H9 (cell line): ENCODE measurements around the gene SLC9A9. TPM values are rescaled to one million over a fixed set of nuclear protein-coding genes. Genes with fewer than 3 reads are reported as not detected.

Experiments used
- DNase-seq: peaks from one replicate; pipeline ENCODE4 v3.0.0-alpha.2; 2017
- H2AFZ ChIP-seq: one replicate; pipeline ENCODE4 v1.6.1; 2013; ENCODE audit warnings: mild to moderate bottlenecking, low read length, control low read depth, moderate library complexity
- H2AK5ac ChIP-seq: 2 replicates; pipeline ENCODE4 v1.6.1; 2013; ENCODE audit warnings: low read length, control low read depth, mixed read lengths; ENCODE audit not compliant: insufficient read length
- H2BK120ac ChIP-seq: one replicate; pipeline ENCODE4 v1.6.1; 2013; ENCODE audit warnings: low read depth, mild to moderate bottlenecking, low read length, control low read depth, inconsistent platforms; ENCODE audit not compliant: poor library complexity, severe bottlenecking
- H2BK12ac ChIP-seq: 2 replicates; pipeline ENCODE4 v1.6.1; 2013; ENCODE audit warnings: low read length, control low read depth, mixed read lengths, low read depth; ENCODE audit not compliant: insufficient read length
- H2BK15ac ChIP-seq: 2 replicates; pipeline ENCODE4 v1.6.1; 2013; ENCODE audit warnings: low read depth, low read length, control low read depth
- H2BK20ac ChIP-seq: one replicate; pipeline ENCODE4 v1.6.1; 2013; ENCODE audit warnings: low read depth, mild to moderate bottlenecking, low read length, control low read depth, inconsistent platforms; ENCODE audit not compliant: poor library complexity, severe bottlenecking
- H2BK5ac ChIP-seq: 2 replicates; pipeline ENCODE4 v1.6.1; 2013; ENCODE audit warnings: low read length, control low read depth, mixed read lengths; ENCODE audit not compliant: insufficient read length
- H3K14ac ChIP-seq: 2 replicates; pipeline ENCODE4 v1.6.1; 2013; ENCODE audit warnings: low read length, control low read depth; ENCODE audit not compliant: insufficient read depth
- H3K18ac ChIP-seq: 2 replicates; pipeline ENCODE4 v1.6.1; 2013; ENCODE audit warnings: low read depth, mild to moderate bottlenecking, mixed read lengths, low read length, control low read depth; ENCODE audit not compliant: insufficient read length
- H3K23ac ChIP-seq: 2 replicates; pipeline ENCODE4 v1.6.1; 2013; ENCODE audit warnings: low read length, control low read depth, mixed read lengths, low read depth; ENCODE audit not compliant: insufficient read length
- H3K23me2 ChIP-seq: 2 replicates; pipeline ENCODE4 v1.6.1; 2013; ENCODE audit warnings: low read depth, mild to moderate bottlenecking, mixed read lengths, low read length, control low read depth; ENCODE audit not compliant: insufficient read length, poor library complexity, severe bottlenecking
- H3K27ac ChIP-seq: 2 replicates; pipeline ENCODE4 v1.5.1; 2013; ENCODE audit warnings: low read length, control low read depth, mixed read lengths, low read depth; ENCODE audit not compliant: insufficient read length
- H3K27me3 ChIP-seq: 2 replicates; pipeline ENCODE4 v1.6.1; 2013; ENCODE audit warnings: low read length, control low read depth, inconsistent platforms; ENCODE audit not compliant: insufficient read depth
- H3K4ac ChIP-seq: 2 replicates; pipeline ENCODE4 v1.6.1; 2013; ENCODE audit warnings: low read depth, mild to moderate bottlenecking, control low read depth, inconsistent platforms, low read length, moderate library complexity
- H3K4me1 ChIP-seq: 2 replicates; pipeline ENCODE4 v1.6.1; 2013; ENCODE audit warnings: low read length, control low read depth, inconsistent platforms; ENCODE audit not compliant: insufficient read depth
- H3K4me2 ChIP-seq: 2 replicates; pipeline ENCODE4 v1.6.1; 2013; ENCODE audit warnings: low read length, control low read depth, mixed read lengths; ENCODE audit not compliant: insufficient read length, insufficient read depth
- H3K56ac ChIP-seq: 2 replicates; pipeline ENCODE4 v1.6.1; 2013; ENCODE audit warnings: low read depth, mild to moderate bottlenecking, mixed read lengths, low read length, control low read depth; ENCODE audit not compliant: insufficient read length
- H3K79me1 ChIP-seq: 2 replicates; pipeline ENCODE4 v1.6.1; 2013; ENCODE audit warnings: low read depth, mild to moderate bottlenecking, moderate library complexity, low read length, control low read depth, inconsistent platforms; ENCODE audit not compliant: insufficient read depth, poor library complexity, severe bottlenecking
- H3K79me2 ChIP-seq: 2 replicates; pipeline ENCODE4 v1.6.1; 2013; ENCODE audit warnings: low read length, control low read depth, inconsistent platforms; ENCODE audit not compliant: insufficient read depth
- H3K9ac ChIP-seq: 2 replicates; pipeline ENCODE4 v1.6.1; 2013; ENCODE audit warnings: low read length, control low read depth, mixed read lengths; ENCODE audit not compliant: insufficient read length; ENCODE audit errors: extremely low read depth
- H3K9me3 ChIP-seq: one replicate; pipeline ENCODE4 v1.6.1; 2013; ENCODE audit warnings: low read depth, low read length, inconsistent platforms; ENCODE audit not compliant: control insufficient read depth
- H3T11ph ChIP-seq: one replicate; pipeline ENCODE4 v1.6.1; 2013; ENCODE audit warnings: mild to moderate bottlenecking, low read length, control low read depth, inconsistent platforms
- H4K20me1 ChIP-seq: one replicate; pipeline ENCODE4 v1.6.1; 2013; ENCODE audit not compliant: control insufficient read depth, insufficient read length, insufficient read depth
- H4K5ac ChIP-seq: 2 replicates; pipeline ENCODE4 v1.6.1; 2013; ENCODE audit warnings: low read depth, mild to moderate bottlenecking, mixed read lengths, low read length, control low read depth; ENCODE audit not compliant: insufficient read length
- H4K8ac ChIP-seq: replicated peaks from 2 replicates; pipeline ENCODE4 v1.6.1; 2013; ENCODE audit warnings: low read length, control low read depth, mixed read lengths, low read depth; ENCODE audit not compliant: insufficient read length
- H4K91ac ChIP-seq: 2 replicates; pipeline ENCODE4 v1.6.1; 2013; ENCODE audit warnings: low read depth, mild to moderate bottlenecking, moderate library complexity, mixed read lengths, low read length, control low read depth; ENCODE audit not compliant: insufficient read length
- H3K27ac Mint-ChIP-seq, 3 experiments: 2 replicates in 2 of 3; 3 replicates in 1 of 3; pipeline ENCODE4 v1.8.0; 2020 to 2021; ENCODE audit warnings: mixed read lengths in 3 of 3, mild to moderate bottlenecking in 1 of 3, moderate library complexity in 1 of 3
- H3K27me3 Mint-ChIP-seq: 2 replicates; pipeline ENCODE4 v1.8.0; 2021; ENCODE audit warnings: low read depth, mild to moderate bottlenecking, moderate library complexity, mixed read lengths
- H3K36me3 Mint-ChIP-seq, 3 experiments: 2 replicates in 2 of 3; 3 replicates in 1 of 3; pipeline ENCODE4 v1.8.0; 2020 to 2021; ENCODE audit warnings: low read depth in 3 of 3, mixed read lengths in 3 of 3; ENCODE audit not compliant: insufficient read depth in 1 of 3
- H3K4me1 Mint-ChIP-seq, 2 experiments: 2 replicates each; pipeline ENCODE4 v1.8.0; 2020; ENCODE audit warnings: mixed read lengths in 2 of 2
- H3K4me3 Mint-ChIP-seq, 2 experiments: 2 replicates in 1 of 2; 3 replicates in 1 of 2; pipeline ENCODE4 v1.8.0; 2020 to 2021; ENCODE audit warnings: mild to moderate bottlenecking in 2 of 2, mixed read lengths in 2 of 2, moderate library complexity in 1 of 2
- H3K9me3 Mint-ChIP-seq, 2 experiments: 2 replicates in 1 of 2; 3 replicates in 1 of 2; pipeline ENCODE4 v1.8.0; 2020; ENCODE audit warnings: mild to moderate bottlenecking in 2 of 2, mixed read lengths in 2 of 2, moderate library complexity in 1 of 2
- WGBS: extraction: QIAGEN DNeasy Blood & Tissue Kit; methylation state at CpG from one replicate; pipeline ENCODE4 v1.1.7; 2013; ENCODE audit warnings: missing lambda C conversion rate, low lambda C conversion rate, mixed read lengths; ENCODE audit not compliant: insufficient read length; ENCODE audit errors: extremely low coverage; 5-methylcytosine and 5-hydroxymethylcytosine counted together
- total RNA-seq: library from RNA; stranded (reverse); gene quantifications from 2 replicates; pipeline ENCODE4 v1.2.1, GENCODE V29; 2021
- TF ChIP-seq, protein P1 (sequence below): fragments of 200-600 bp; sonication (generic); conservative IDR thresholded peaks from 3 replicates; pipeline ENCODE4 v1.8.0; 2021; ENCODE audit warnings: antibody characterized with exemption, mild to moderate bottlenecking

The SLC9A9 gene
- total RNA-seq, 1 experiment from 2014 or later: 0.35 TPM

DNA sequence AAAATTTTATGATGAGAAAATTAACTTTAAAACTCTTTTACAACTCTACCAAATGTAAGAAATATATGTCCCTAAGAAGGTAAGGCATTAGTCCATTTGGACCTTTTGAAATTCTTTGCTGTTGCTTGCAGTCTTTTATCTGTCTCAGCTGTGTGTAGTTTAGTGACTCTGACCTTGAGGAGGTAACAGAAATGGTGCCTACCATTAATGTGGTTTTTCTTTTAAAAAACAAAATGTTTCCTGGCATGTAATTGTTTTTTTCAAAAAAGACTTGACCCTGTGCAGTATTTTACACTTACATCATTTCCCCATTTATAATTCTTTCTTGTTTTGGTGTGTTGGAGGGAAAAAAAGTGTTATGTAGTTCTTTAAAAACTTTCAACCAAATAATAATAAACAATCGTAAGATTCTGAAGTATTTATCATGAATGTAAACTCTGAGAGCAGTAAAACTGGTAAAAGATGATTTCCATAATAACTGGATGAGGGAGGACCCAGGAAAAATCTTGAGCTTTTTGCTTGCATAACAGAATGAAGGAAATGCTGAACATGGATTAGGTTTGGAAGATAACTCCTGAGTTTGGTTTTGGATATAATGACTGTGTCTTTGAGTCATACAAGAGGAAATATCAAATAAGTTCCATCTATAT is 503.6 kb downstream of the SLC9A9 start:
- H2BK20ac ChIP-seq: no peak overlapping the region
- no peak overlapping the region for H3K9ac ChIP-seq
- H3K56ac ChIP-seq: no peak overlapping the region
- H2BK5ac ChIP-seq: no peak overlapping the region
- H3K79me2 ChIP-seq: no peaks in the 10 kb centered on the region
- DNase-seq: no peak
- H3K27ac Mint-ChIP-seq: no peak overlapping the region
- H3K36me3 Mint-ChIP-seq: no peaks in the 10 kb centered on the region
- no peak overlapping the region for H3K27ac ChIP-seq
- H4K91ac ChIP-seq: no peak overlapping the region
- no peak overlapping the region for H2BK120ac ChIP-seq
- no peaks in the 10 kb centered on the region for H3K4me1 Mint-ChIP-seq
- H3K23me2 ChIP-seq: no peaks in the 10 kb centered on the region
- H3K4ac ChIP-seq: no peak overlapping the region
- no peaks in the 10 kb centered on the region for H3K9me3 Mint-ChIP-seq
- no peak overlapping the region for H3K18ac ChIP-seq
- H3K23ac ChIP-seq: no peak overlapping the region
- H3T11ph ChIP-seq: no peak overlapping the region
- H2AK5ac ChIP-seq: no peak overlapping the region
- H3K79me1 ChIP-seq: no peaks in the 10 kb centered on the region
- H3K27me3 ChIP-seq: no peaks in the 10 kb centered on the region
- no peak overlapping the region for H4K5ac ChIP-seq
- H3K4me3 Mint-ChIP-seq: no peak overlapping the region
- H3K4me1 ChIP-seq: no peaks in the 10 kb centered on the region
- H2AFZ ChIP-seq: no peak overlapping the region
- no CpG with 5 or more reads among the region's 1 CpG for WGBS
- H3K4me2 ChIP-seq: no peak overlapping the region
- TF ChIP-seq, protein P1, sequence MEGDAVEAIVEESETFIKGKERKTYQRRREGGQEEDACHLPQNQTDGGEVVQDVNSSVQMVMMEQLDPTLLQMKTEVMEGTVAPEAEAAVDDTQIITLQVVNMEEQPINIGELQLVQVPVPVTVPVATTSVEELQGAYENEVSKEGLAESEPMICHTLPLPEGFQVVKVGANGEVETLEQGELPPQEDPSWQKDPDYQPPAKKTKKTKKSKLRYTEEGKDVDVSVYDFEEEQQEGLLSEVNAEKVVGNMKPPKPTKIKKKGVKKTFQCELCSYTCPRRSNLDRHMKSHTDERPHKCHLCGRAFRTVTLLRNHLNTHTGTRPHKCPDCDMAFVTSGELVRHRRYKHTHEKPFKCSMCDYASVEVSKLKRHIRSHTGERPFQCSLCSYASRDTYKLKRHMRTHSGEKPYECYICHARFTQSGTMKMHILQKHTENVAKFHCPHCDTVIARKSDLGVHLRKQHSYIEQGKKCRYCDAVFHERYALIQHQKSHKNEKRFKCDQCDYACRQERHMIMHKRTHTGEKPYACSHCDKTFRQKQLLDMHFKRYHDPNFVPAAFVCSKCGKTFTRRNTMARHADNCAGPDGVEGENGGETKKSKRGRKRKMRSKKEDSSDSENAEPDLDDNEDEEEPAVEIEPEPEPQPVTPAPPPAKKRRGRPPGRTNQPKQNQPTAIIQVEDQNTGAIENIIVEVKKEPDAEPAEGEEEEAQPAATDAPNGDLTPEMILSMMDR: no peak
- H2BK15ac ChIP-seq: no peak overlapping the region
- H3K9me3 ChIP-seq: no peaks in the 10 kb centered on the region
- H2BK12ac ChIP-seq: no peak overlapping the region
- H4K8ac ChIP-seq: no peak overlapping the region
- no peaks in the 10 kb centered on the region for H4K20me1 ChIP-seq
- no peak overlapping the region for H3K14ac ChIP-seq
- no peaks in the 10 kb centered on the region for H3K27me3 Mint-ChIP-seq
